GM23248 (cell line): ENCODE results near the gene TRIM23. TPM values are rescaled to one million over a fixed set of nuclear protein-coding genes. Genes with fewer than 3 reads are reported as not detected.

Experiments used
- DNase-seq: peaks from one replicate; pipeline ENCODE4 v3.0.0-alpha.2; 2015
- H2AFZ ChIP-seq: fragments of 200-600 bp; sonication (generic); 2 replicates; pipeline ENCODE4 v1.6.1; 2016; ENCODE audit warnings: antibody characterized with exemption
- H3F3A ChIP-seq: fragments of 200-600 bp; sonication (generic); 2 replicates; pipeline ENCODE4 v1.6.1; 2016; ENCODE audit warnings: mild to moderate bottlenecking, antibody characterized with exemption, mixed run types; ENCODE audit not compliant: insufficient read depth
- H3K27ac ChIP-seq: fragments of 200-600 bp; sonication (generic); 2 replicates; pipeline ENCODE4 v1.5.1; 2016; ENCODE audit warnings: mild to moderate bottlenecking
- H3K27me3 ChIP-seq: fragments of 200-600 bp; sonication (generic); replicated peaks from 2 replicates; pipeline ENCODE4 v1.6.1; 2016; ENCODE audit warnings: mild to moderate bottlenecking; ENCODE audit not compliant: insufficient read depth
- H3K36me3 ChIP-seq: fragments of 200-600 bp; sonication (generic); 2 replicates; pipeline ENCODE4 v1.6.1; 2016; ENCODE audit warnings: low read depth, mild to moderate bottlenecking
- H3K4me1 ChIP-seq: fragments of 200-600 bp; sonication (generic); 2 replicates; pipeline ENCODE4 v1.6.1; 2016; ENCODE audit warnings: mild to moderate bottlenecking; ENCODE audit not compliant: insufficient read depth
- H3K4me2 ChIP-seq: fragments of 200-600 bp; sonication (generic); one replicate; pipeline ENCODE4 v1.6.1; 2016; ENCODE audit warnings: mild to moderate bottlenecking; ENCODE audit not compliant: unreplicated experiment
- H3K4me3 ChIP-seq: fragments of 200-600 bp; sonication (generic); 2 replicates; pipeline ENCODE4 v1.5.1; 2016; ENCODE audit warnings: mild to moderate bottlenecking
- H3K79me2 ChIP-seq: fragments of 200-600 bp; sonication (generic); 2 replicates; pipeline ENCODE4 v1.6.1; 2016; ENCODE audit warnings: mild to moderate bottlenecking; ENCODE audit not compliant: insufficient read depth
- H3K9ac ChIP-seq: fragments of 200-600 bp; sonication (generic); 2 replicates; pipeline ENCODE4 v1.6.1; 2016; ENCODE audit warnings: mild to moderate bottlenecking
- H3K9me2 ChIP-seq: fragments of 200-600 bp; sonication (generic); 2 replicates; pipeline ENCODE4 v1.6.1; 2016; ENCODE audit warnings: mixed run types, mild to moderate bottlenecking, moderate library complexity; ENCODE audit not compliant: insufficient read depth
- H3K9me3 ChIP-seq: fragments of 200-600 bp; sonication (generic); one replicate; pipeline ENCODE4 v1.6.1; 2017; ENCODE audit warnings: low read depth
- H4K20me1 ChIP-seq: fragments of 200-600 bp; sonication (generic); 2 replicates; pipeline ENCODE4 v1.6.0; 2016; ENCODE audit not compliant: insufficient read depth
- EZH2 ChIP-seq: fragments of 200-600 bp; sonication (generic); IDR thresholded peaks from 2 replicates; pipeline ENCODE4 v1.6.1; 2018; ENCODE audit warnings: antibody characterized with exemption, mild to moderate bottlenecking; ENCODE audit not compliant: insufficient read depth, poor library complexity, severe bottlenecking
- EZH2phosphoT487 ChIP-seq: fragments of 200-600 bp; sonication (generic); IDR thresholded peaks from 2 replicates; pipeline ENCODE4 v1.6.1; 2018; ENCODE audit warnings: antibody characterized with exemption, moderate library complexity, mild to moderate bottlenecking, low read depth; ENCODE audit not compliant: insufficient read depth
- WGBS, 2 experiments: methylation state at CpG; one replicate each; pipeline ENCODE4 v1.1.6; 2015 to 2017; ENCODE audit warnings: low lambda C conversion rate in 2 of 2, low coverage in 1 of 2; ENCODE audit errors: missing lambda C conversion rate in 2 of 2; 5-methylcytosine and 5-hydroxymethylcytosine counted together
- in situ Hi-C: fragments of 300-500 bp; cut with MboI; formaldehyde crosslinking; loops from 2 replicates; pipeline ENCODE4 v1.15.0; 2020
- polyA plus RNA-seq: library from polyadenylated mRNA; unstranded; fragments of >200 nt; fragmentation: Nextera tagmentation; extraction: Ambion mirVana; gene quantifications from 2 replicates; pipeline ENCODE4 v1.2.1, GENCODE V29; 2016
- total RNA-seq: library from RNA; depleted of rRNA; stranded (reverse); fragments of >200 nt; shearing (Covaris generic); gene quantifications from 2 replicates; pipeline ENCODE4 v1.2.3, GENCODE V29; 2014

Gene TRIM23
- total and polyA plus RNA-seq, 2 experiments from 2014 or later: 2.7 to 19.1 TPM

DNA sequence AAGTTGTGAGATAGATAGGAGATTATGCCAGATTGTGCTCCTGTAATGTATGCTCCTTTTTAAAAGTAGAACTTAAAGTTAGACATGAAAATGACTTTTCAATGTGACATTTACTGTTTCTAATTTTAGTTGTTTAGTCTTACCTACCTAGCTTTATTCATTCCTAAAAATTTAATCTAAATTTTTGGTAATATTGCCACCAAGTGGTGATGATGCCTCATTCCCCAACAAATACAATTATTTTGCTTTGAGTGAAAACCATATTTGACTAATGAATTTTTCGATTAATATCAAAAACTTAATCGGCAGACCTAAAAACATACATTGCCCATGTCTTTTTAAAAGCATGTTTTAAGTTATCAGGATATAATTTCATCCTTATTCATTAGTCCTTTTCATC is 35.4 kb downstream of the TRIM23 start:
- DNase-seq: peak; percentile 10
- no peaks in the 10 kb centered on the region; the same call in 1 of the 2 replicates for H3K79me2 ChIP-seq

DNA sequence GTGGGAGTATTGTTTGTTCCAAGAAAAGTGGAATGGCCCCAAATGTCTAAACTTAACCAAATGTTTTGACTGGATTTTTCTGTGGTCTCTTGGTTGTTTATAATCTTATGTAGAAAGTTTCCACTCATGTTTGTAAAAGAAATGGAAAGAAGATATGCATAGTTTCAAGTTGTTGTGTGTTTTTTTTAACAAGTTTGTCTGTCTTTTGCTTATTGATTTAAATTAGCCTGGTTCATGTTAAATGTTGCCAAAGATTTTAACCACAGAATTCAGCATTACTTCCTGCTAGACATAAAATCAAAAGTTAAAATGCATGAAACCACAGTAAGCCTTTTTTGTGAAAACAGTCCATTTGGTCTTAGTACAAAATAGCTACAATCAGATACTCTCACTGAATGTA is 47.0 kb downstream of the TRIM23 start:
- Histone ChIP-seq H3K27me3 (no peaks in the 10 kb centered on the region), H3K36me3 (peaks cover 40% of the 10 kb centered on the region; the same call in 1 of the 2 replicates), H3K27ac (no peak overlapping the region), H3K9me2 (no peaks in the 10 kb centered on the region), H3K79me2 (peaks cover 10% of the 10 kb centered on the region), H3K9ac (no peak overlapping the region), H3K9me3 (no peaks in the 10 kb centered on the region), H3K4me1 (no peaks in the 10 kb centered on the region), H4K20me1 (no peaks in the 10 kb centered on the region), H3K4me2 (no peak overlapping the region), H3F3A (peaks cover 24% of the 10 kb centered on the region), H3K4me3 (no peak overlapping the region), H2AFZ (no peak overlapping the region)
- in situ Hi-C loops: no loop called here
- TF ChIP-seq EZH2phosphoT487: no peak
- TF ChIP-seq EZH2: no peak
- DNase-seq: no peak

More for the DNA sequence above, 35.4 kb downstream of the TRIM23 start:
- peaks cover 23% of the 10 kb centered on the region; the same call in 1 of the 2 replicates for H3K4me1 ChIP-seq
- H4K20me1 ChIP-seq: no peaks in the 10 kb centered on the region; the same call in 1 of the 2 replicates
- 97 to 98% methylated on average over 2 of the region's 2 CpGs for WGBS, 2 experiments
- H3K4me3 ChIP-seq: no peak overlapping the region
- no peaks in the 10 kb centered on the region for H3K9me3 ChIP-seq
- no peak overlapping the region for H3K27ac ChIP-seq
- no peak overlapping the region for H3K9ac ChIP-seq
- in situ Hi-C loops: no loop called here
- no peaks in the 10 kb centered on the region for H3K9me2 ChIP-seq
- H3K36me3 ChIP-seq: peaks cover 85% of the 10 kb centered on the region
- no peak overlapping the region for H2AFZ ChIP-seq
- TF ChIP-seq EZH2 (no peak), EZH2phosphoT487 (no peak)
- H3K27me3 ChIP-seq: no peaks in the 10 kb centered on the region
- H3K4me2 ChIP-seq: no peak overlapping the region
- H3F3A ChIP-seq: peaks cover 55% of the 10 kb centered on the region

DNA sequence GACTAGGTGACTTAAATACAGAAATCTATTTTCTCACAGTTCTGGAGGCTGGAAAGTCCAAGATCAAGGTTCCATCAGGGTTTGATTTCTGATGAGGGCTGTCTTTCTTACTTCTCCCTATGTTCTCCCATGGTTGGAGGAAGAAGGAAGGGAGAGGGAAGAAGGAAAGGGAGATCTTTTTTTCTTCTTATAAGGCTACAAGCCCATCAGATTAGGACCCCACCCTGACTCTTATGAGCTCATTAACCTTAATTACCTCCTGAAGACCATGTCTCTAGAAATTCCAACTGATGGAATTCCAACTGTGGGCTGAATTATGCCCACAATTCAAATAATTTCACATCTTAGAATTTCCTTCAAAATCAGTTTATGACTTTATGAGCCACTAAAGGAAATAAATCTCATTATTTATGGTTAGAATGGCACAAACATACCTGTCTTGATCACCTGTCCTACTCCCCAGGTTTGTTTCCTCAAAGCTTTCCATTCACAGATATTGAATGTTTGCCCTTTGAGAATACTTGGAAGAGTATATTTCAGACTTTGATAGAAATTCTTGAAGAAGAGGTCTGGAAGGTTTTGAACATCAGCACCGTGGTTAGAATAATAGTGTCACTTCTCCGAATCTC is 53.4 kb downstream of the TRIM23 start:
- in situ Hi-C loops: no loop called here
- Histone ChIP-seq H3K9me3 (no peaks in the 10 kb centered on the region), H2AFZ (no peak overlapping the region), H3K27ac (no peak overlapping the region), H3K4me1 (no peaks in the 10 kb centered on the region), H3K9me2 (no peaks in the 10 kb centered on the region), H3K36me3 (peaks cover 27% of the 10 kb centered on the region), H3K4me2 (no peak overlapping the region), H3K27me3 (no peaks in the 10 kb centered on the region), H3K9ac (no peak overlapping the region), H3K4me3 (no peak overlapping the region), H4K20me1 (no peaks in the 10 kb centered on the region), H3F3A (0 out of 2 replicates have a peak, but pooled peaks cover 5% of the 10 kb centered on the region), H3K79me2 (peaks cover 41% of the 10 kb centered on the region)
- no peak for DNase-seq
- WGBS, 2 experiments: 95 to 97% methylated on average over 2 of the region's 2 CpGs
- TF ChIP-seq EZH2: no peak
- no peak for TF ChIP-seq EZH2phosphoT487

DNA sequence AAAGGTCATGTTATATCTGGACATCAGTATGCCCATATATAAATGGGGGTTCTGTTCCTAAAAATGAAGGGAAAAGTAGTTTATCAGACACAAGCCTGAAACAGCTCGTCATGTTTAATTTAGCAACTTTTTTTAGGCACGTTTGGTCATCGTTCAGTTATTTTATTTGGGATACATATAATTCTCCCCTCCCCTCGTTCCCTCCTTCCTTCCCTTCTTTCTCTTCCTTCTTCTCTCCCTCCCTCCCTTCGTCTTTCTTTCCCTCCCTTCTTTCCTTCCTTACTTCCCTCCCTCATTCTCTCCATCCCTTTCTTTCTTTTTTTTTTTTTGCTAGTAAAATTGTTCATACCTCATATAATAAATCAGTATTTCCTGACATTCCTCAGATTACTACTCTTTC is 57.6 kb downstream of the TRIM23 start:
- Histone ChIP-seq H3K4me2 (no peak overlapping the region), H4K20me1 (no peaks in the 10 kb centered on the region), H3K9me3 (no peaks in the 10 kb centered on the region), H3K4me1 (peaks cover 11% of the 10 kb centered on the region), H3K79me2 (peaks cover 65% of the 10 kb centered on the region), H3K36me3 (peaks cover 14% of the 10 kb centered on the region), H3K27ac (no peak overlapping the region), H3K9me2 (no peaks in the 10 kb centered on the region), H3K27me3 (no peaks in the 10 kb centered on the region), H2AFZ (no peak overlapping the region), H3K9ac (no peak overlapping the region), H3F3A (peaks cover 8% of the 10 kb centered on the region), H3K4me3 (no peak overlapping the region)
- WGBS, 2 experiments: 91 to 94% methylated on average over 5 of the region's 5 CpGs
- in situ Hi-C loops: no loop called here
- TF ChIP-seq EZH2: no peak
- TF ChIP-seq EZH2phosphoT487: no peak
- DNase-seq: no peak

DNA sequence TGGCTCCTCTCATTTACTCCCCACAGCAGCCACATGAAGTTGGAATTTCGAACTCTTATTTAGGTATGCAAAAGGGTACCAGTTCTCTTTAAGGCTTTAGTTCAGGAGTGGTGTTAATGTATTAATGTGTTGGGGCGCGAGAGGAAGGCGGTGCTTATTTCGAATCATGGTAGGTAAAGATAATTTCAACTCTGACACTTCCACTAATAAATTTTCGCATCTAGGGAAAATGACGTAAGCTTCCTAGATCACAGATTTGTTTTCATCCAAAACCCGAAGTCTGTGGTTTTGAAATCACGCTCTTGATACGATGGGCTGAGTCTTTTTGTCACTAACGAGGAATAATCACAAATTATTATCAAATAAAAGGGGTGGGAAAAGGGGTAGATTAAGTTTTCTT is 60.4 kb downstream of the TRIM23 start:
- Histone ChIP-seq H4K20me1 (no peaks in the 10 kb centered on the region), H3K4me2 (peak overlapping the region; percentile 85), H3K36me3 (0 out of 2 replicates have a peak, but pooled peaks cover 4% of the 10 kb centered on the region), H3K9me3 (no peaks in the 10 kb centered on the region), H3K79me2 (peaks cover 83% of the 10 kb centered on the region), H3K27ac (peak overlapping the region; percentile 93), H3K4me3 (peak overlapping the region; percentile 99), H3K9ac (peak overlapping the region; percentile 94), H2AFZ (peak overlapping the region; percentile 98), H3K9me2 (no peaks in the 10 kb centered on the region), H3F3A (peaks cover 5% of the 10 kb centered on the region), H3K27me3 (no peaks in the 10 kb centered on the region), H3K4me1 (peaks cover 11% of the 10 kb centered on the region)
- in situ Hi-C loops: no loop called here
- 8 to 12% methylated on average over 11 of the region's 11 CpGs for WGBS, 2 experiments
- TF ChIP-seq EZH2 (no peak), EZH2phosphoT487 (no peak)
- DNase-seq: peak; percentile 28
